Measurements from ENCODE around the gene COIL.
"Not testable (repeated sequence)": the region's sequence is repeated elsewhere in the genome, so short reads cannot be mapped to it uniquely, and the experiment has no call there.

The COIL gene

DNA sequence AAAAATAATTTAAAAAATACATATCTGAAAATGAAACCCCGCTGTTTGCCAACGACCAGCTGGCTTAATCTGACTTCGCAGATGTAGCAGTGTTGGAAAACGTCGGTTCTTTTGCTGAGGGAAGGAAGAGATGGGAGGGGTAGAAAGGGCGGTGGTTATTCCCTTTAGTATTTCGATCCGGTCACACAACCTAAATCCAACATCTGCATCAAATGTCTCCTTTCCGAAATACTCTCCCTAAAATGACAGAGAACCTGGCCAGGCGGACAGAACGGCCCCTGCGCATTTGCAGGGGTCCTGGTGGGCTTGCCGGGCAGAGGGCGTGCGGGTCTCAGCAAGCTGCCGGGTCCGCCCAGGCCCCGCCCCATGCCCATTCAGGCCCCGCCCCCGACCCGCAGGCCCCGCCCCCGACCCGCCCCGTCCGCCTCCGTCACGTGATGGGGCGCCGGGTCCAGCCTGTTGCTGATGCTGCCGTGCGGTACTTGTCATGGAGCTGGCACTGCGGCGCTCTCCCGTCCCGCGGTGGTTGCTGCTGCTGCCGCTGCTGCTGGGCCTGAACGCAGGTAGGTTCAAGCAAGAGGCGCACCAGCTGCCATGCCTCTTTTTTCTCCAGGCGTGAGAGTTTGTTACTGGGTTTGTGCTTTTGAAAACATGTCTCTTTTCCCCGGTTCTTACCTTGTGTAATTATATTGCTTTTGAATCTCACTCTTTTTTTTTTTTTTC, 17.0 kb upstream of the COIL start, which contains the start of gene SCPEP1:
SCPEP1 (plus strand) TSS at position 459 of the 723 bp plus-strand sequence; CDS start at position 488, 29 bp downstream.
- peak; percentile 69 for DNase-seq

DNA sequence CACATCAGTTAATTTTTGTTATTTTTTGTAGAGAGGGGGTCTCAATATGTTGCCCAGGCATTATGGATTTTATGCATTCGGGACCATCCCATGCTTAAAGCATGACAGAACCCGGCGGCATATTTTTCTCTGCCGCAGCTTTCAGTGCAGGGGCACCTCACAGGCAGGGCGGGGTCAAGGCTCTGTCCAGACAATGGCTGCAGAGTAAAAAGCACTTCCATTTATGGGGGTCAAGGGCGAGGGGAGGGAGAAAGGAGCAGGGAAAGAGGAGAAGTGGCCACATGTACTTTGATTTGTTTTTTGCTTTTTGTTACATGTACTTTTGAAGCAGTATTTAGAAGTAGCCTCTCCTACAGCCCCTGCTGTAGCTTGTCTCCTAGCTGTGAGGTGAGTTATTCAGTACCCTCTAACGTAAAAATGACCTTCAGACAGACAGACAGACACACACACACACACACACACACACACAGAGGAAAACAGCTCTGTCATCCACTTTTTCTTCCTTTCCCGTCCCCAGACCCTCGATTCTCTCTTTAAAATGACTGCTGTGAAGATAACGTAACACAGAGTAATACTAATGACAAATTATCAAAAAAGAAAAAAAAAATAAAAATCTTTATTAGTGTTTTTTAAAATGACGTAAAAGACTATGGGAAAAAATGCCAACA, 16.2 kb upstream of the COIL start:
- no peak for DNase-seq

DNA sequence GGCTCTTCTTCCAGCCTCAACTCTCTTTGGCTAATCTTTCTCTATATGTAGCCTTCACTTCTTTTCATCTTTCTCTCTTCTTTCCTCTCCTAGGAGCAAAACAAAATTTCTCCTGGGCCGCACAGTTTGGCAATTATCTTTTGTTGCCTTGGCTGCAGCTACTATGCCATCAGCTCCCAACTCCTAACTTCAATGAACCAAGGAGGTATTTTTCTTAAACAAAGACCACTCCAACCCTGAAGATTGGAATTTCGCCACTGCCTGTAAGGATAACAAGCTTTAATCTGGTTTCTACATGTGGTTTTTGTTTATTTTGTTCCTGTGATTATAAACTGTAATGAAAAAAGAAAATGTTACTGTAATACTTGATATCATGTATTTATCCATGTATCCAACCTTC, 14.8 kb upstream of the COIL start:
- no peak for DNase-seq

DNA sequence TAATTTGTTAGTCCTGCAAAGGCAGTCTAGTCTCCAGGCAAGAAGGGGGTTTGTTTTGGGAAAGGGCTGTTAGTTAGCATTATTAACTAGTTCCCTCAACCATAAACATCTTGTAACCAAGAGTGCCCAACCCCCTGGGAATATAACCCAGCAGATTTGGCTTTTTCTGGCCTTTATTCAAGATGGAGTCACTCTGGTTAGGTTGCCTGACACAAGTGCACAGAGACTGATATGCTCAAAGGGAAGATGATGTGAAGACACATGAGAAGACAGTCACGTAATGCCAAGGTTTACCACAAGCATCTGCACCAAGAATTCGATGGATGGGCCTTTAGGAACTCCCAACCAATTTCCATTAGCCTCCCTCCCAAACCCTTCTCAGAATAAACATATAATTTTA, 13.2 kb upstream of the COIL start:
- no peak for DNase-seq

DNA sequence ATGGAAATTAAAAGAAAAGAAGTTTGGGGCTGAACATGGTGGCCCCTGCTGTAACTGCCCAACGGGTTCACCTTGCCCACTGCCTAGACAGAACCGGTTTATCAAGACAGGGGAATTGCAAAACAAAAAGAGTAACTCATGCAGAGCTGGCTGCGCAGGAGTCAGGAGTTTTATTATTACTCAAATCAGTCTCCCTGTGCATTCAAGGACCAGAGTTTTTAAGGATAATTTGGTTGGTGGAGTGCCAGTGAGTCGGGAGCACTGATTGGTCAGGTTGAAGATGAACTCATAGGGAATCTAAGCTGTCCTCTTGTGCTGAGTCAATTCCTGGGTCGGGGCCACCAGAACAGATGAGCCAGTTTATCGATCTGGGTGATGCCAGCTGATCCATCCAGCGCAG, 12.7 kb upstream of the COIL start:
- DNase-seq = no peak

DNA sequence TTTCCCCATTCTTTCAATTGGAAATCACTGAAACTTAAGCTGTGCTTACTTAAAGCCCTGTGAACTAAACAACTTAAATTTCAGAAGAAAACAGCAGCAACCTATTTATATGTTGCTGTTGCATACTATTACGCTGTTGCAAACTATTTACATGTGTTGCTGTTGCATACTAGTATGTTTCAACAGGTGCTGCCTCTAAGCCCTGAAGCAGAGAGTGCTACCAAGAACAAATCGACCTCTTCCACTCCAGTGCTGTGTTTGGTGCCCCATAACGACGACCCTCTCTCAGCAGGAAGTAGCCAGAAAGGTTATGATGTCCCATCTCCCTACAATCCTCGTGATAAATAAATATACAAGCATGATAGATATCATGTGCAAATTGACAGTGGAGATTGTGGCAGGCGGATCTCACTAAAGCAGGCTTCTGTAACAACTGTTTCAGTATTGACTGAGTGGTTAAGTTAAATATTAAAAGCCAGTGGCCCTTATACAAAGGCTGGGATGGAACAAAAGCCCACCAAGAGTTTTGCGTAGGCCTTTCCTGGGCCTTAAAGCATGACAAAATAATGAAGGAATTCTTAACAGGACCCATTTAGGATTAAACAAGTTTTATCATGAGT, 11.4 kb upstream of the COIL start:
- no peak for DNase-seq

DNA sequence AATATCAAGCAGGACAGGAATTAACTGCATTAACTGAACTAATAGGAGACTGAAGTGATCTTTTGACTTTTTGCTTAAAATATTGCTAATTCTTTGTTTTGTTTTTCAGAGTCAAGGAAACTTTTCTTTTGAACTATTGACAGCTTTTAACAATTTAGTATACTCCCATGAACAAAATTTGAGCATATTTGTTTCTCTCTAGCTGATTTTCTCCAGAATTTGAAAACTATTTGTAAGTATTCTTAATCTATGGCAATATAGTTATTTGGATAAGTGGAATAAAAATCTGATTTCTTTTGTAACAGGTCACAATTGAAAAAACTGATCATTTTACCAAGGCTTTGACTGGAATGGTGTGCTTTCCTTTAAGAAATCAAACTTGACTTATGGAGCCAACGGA, 10.1 kb upstream of the COIL start:
- no peak for DNase-seq

DNA sequence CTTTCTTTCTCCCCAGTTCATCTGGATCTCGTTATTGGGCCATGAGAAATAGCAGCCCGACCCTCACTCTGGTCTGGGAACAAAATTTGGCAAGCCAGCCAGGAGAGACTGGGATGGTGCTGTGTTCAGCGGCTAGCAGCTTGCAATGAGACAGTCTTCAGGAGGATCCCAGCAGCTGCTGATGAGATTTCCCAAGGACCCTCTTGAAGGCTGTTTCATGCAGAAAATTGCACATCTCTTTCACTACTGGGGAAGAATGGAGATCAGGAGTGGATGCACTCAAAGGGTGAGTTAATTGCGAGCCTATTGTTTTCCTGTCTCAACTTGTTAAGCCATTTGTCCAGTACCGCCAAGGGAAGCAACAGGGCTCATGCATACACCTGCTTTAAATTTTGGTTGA, 5.5 kb upstream of the COIL start:
- peak; percentile 13 for DNase-seq

DNA sequence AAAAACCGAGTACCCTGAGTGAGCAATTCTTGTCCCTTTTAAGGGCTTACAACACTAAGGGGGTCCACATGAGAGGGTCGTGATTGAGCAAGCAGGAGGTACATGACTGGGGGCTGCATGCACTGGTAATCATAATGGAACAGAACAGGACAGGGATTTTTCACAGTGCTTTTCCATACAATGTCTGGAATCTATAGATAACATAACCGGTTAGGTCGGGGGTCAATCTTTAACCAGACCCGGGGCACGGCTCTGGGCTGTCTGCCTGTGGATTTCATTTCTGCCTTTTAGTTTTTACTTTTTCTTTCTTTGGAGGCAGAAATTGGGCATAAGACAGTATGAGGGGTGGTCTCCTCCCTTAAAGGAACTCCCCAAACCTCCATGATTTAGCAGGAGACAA, 4.8 kb upstream of the COIL start:
- not testable (repeated sequence) for DNase-seq

DNA sequence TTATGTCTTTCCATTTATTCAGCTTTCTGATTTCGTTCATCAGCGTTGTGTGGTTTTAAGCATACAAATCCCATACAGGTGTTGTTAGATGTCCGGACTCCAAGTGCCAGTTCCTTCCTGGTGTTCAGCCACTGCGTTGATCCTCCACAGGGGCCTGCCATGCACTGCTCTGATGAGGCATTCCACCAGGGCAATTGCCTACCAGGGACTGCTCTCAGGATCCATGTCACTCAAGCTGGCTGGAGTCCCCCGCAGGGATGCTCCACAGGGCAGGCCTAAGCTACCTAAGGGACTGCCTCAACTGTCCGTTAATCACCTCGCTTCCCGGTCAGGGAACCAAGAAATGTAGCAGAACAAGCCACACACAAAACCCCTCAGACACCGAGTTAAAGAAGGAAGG, 4.4 kb upstream of the COIL start:
- not testable (repeated sequence) for DNase-seq

DNA sequence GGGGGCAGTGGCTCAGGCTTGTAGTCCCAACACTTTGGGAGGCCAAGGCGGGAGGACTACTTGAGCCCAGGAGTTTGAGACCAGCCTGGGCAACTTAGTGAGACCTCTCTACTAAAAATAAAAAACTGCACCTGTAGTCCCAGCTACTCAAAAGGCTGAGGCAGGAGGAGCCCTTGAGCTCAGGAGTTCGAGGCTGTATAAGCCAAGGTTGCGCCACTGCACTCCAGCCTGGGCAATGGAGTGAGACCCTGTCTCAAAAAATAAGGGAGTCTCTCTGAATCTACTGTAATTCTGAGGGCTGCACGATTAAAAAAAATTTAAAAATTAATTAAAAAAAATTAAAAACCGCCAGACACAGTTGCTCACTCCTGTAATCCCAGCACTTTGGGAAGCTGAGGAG, 3.9 kb downstream of the COIL start:
- no peak for DNase-seq

DNA sequence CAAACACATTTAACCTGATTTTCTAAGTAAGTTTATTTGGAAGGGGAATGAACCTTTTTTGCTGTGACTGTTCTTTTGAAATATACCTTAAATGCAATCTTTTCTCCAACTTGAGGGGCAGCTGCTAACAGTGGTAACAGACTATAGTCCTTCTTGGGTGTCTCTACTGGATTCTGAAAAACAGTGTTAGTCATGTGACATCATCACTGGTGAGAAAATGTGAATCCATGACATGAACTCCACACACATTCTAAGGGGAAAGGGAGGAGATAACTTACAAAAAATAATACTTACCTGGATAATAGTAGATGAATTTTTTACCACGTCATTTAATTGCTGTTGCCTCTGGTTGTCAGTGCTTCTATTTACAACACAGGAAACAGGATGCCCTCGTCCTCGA, 11.3 kb downstream of the COIL start:
- DNase-seq = no peak

DNA sequence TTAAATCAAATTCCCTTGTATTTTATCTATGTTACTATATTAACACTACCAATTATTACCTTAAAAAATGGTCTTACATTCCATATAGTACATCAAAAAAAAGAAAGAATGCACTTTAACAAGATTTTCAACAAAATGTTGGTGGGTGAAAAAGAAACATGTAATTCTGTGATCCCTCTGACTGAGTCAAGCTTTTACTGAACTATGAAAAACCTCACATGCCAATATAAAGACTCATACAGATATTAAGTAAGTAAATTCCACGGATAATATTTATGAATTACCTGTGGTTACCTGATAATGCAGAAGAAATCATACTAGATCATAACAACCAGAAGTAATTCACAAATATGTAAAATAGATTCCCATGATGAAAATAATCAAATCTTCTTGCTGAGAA, 12.4 kb downstream of the COIL start:
- no peak for DNase-seq

DNA sequence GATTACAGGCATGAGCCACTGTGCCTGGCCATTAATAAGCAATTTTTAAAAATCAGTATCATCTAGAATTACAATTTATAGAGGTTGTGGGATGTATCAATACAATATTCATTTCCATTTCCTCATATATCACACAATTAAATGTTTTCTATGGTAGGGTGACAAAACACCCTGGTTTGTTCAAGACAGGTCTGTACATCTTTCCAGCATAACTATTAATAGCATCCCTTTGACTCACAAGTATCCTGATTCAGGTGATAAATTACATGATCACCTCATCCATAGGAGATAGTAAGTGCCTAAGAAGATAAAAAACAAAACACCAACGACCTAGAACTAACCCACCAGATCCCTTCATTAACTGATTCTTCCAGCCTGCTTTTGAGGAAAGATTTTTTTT, 13.1 kb downstream of the COIL start:
- DNase-seq = no peak

DNA sequence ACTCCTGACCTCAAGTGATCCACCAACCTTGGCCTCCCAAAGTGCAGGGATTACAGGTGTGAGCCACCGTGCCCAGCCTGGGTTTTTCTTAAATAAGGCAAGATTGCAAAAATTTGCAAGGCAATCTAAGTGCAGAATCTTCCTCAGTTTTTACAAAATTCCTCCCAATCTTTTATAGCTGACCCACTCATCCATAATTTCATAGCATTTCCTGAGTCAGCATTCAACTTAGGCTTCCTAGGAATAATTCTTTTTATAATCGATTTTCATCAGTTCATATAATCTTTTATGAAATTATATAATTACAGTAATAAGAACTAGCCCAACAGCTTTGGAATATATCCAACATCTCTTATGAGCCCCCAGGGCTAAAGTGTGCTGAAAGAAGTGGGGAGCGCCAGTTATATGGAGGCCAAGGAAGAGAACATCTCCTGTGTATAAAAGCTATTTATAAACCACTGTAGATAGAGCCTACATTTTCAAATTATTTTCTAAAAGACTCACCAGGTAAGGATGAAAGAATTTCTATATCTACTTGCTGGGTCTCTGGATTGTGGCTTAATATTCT, 14.8 kb downstream of the COIL start:
- DNase-seq = no peak

DNA sequence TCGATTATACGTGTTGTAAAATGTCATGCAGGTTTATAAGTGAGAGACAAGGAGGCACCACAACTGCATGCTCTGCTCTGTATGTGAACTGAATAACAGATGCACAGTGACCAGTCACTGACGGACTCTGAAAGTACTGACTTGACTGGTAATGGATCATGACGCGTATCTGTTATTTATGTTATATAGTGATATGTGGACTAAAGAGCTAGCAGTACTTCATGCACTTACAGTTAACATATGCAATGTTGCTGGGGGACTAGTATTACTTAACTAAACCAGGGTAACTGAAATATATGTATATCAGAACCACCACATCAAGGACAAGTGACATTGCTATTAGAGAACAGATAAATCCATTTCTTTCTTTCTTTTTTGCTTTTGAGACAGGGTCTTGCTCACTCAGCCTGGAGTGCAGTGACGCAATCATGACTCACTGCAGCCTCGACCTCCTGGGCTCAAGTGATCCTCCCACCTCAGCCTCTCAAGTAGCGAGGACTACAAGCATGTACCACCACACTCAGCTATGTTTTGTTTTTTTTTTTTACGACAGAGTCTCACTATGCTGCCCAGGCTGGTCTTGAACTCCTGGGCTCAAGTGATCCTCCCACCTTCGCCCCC, 17.2 kb downstream of the COIL start:
- no peak for DNase-seq

DNA sequence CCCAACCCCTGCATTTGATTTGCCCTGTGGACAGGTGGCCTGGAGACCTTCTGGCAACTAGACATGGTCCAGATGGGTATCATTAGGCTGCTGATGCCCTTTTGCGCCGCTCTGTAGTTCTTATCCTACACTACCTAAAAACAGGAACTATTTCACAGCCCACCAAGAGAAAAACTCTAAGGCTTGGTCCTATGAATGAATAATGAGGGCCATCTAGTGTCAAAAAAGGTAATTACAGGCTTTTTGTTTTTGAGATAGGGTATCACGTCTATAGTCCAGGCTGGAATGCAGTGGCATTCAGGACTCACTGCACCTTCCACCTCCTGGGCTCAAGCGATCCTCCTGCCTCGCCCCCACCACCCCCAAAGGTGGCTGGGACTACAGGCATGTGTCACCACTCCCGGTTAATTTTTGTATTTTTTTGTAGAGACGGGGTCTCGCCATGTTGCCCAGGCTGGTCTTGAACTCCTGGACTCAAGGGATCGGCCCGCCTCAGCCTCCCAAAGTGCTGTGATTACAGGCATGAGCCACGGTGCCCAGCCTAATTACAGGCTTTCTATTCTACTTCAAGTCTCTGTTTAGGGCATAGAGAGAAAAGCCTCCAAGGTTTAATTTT, 20.9 kb downstream of the COIL start:
- DNase-seq = peak; percentile 29

DNA sequence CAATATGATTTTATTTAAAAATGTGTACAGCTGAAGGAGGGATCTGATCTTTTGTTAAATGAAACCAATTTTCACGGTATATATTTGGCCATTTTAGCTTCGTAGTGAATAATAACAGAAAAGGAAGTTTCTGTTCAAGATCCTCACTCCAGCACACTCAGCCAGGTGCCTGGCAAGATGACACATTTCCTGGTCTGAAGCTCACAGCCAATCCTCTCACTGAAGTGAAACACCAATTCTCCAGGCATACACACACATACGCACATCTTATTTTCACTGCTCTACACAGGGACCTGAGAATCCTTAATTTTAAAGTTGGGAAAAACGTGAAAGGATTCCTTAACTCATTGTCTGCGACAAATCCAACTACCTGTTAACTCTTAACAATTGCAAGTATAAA, 22.6 kb downstream of the COIL start:
- not testable (repeated sequence) for DNase-seq

DNA sequence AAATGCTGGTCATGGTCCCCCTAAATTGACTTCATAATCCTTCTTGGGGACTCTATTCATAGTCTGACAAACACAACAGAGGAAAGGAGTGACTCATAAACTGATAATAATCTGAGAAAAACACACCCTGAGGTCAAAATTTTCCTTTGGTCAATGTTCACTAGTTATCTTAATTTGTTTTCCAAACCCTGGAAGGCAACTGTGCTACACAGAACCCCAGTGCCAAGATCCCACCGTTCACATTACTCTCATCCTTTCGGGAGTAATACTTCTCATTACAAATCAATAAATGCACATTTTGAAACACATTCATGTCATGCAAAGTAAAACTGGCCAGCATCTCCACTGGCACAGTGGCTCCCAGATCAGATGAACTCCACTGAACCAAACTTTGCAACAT, 23.2 kb downstream of the COIL start:
- DNase-seq = no peak

DNA sequence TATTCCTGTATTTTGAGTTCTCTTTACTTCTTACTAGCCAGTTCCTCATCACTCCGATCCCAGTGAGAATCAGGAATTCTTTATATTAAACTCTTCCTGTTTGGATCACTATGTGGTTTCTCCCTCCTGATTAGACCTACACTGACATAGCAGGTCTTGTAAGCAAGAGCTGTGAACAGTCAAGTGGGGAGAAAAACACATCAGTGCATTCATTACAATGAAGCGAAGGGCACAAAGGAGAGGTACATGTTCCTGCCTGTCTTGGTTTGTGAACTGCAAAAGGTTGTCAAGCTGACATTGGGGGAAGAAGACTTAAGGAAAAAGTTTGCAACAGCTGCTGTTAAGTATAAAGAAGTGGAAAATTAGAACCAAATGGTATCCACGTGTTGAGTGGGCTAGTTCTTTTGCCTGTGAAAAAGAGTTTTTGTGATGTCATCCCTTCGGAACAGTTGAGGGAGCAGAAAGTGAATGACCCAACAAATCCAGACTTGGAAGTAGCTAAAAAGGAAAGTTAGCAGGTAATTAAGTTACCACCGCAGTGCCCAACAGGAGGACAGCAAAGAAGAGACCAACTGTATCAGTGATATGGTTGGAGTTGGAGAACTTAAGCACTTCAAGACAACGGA, 24.0 kb downstream of the COIL start:
- DNase-seq = no peak

DNA sequence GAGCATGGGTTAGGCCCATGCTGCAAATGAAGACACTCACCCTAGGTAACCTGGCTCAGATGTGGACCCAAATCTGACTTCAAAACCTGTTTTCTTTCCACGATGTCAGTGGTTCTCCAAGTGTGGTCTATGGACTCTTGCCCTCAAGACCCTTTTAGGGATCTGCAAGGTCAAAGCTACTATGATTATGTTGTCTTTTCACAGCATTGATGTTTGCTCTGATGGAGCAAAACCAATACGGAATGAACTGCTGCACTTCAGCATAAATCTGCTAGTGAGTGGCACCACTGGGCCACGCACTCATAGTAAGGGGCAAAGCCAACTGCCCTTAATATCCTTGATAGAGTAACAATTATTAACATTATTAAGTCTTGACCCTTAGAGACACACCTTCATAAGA, 25.4 kb downstream of the COIL start:
- no peak for DNase-seq

DNA sequence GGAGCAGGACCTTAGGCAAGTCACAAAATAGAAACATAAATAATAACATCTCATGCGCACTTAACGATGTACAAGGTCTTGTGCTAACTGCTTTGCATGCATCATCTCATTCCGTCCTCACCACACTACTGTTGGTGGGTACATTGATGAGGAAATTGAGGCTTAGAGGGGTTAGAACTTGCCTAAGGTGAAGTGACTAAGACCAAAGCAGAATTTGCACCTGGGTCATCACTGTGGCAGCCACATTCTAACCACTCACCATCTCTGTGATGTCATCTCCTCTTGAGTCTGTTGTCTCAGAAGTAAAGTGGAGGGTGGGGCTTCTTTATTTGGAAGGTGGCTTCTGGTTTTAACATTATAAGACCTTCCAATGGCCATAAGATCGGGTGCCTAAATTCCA, 26.6 kb downstream of the COIL start:
- DNase-seq = no peak

DNA sequence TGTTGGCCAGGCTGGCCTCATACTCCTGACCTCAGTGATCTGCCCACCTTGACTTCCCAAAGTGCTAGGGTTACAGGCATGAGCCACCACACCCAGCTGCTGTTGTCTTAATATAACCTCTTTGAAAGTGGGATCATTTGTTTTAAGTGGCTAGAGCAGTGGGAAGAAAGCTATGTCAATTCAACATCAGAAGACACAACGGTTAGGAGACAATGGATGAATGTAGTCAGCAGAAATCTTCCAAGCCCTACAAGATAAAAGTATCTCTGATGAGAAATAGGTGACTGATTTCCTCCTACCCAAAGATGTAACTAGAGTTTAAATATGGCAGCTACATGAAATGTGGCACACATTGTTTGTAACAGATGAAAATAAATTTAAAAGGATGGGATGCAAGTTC, 27.0 kb downstream of the COIL start:
- DNase-seq = no peak

Measured in NCI-H748 treated with DMSO at 0.1 percent for 48 hours (cell line).